Kidney tubule cell (primary cell): ENCODE measurements around the gene PATJ.
"Not testable (repeated sequence)": the region's sequence is repeated elsewhere in the genome, so short reads cannot be mapped to it uniquely, and the experiment has no call there.

Experiments
- DNase-seq: peaks from one replicate; pipeline ENCODE4 v3.0.0-alpha.2; 2018; ENCODE audit warnings: low spot score

Gene PATJ

DNA sequence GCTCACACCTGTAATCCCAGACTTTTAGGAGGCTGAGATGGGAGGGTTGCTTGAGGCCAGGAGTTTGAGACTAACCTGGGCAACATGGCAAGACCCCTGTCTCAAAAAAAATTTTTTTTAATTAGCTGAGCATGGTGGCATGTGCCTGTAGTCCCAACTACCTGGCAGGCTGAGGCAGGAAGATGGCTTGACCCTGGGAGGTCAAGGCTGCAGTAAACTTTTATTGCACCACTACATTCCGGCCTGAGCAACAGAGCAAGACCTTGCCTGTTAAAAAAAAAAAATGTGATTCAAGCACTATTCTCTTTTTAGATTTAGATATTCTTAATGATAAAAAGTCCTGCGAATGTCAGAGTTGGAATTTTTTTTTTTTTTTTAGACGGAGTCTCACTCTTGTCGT, 349.8 kb downstream of the PATJ start:
- DNase-seq: no peak

DNA sequence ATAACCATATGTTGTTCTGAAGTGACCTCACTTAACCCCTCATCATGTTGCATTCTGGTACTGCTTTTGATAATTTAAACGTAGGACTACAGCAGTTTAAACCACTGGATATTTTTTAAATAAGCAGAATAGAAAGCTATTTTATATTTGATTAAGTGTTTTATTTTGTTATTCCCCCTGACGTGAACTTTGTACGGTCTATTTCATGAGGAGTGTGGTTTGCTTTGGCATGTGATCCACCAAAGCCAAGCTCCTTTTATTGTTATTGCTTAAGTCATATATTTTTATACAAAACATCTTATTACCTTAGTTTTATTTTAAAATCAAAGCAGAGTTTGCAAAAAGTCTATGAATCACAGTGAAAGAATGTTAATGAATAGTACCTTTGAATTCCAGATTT, 351.0 kb downstream of the PATJ start:
- DNase-seq: no peak

DNA sequence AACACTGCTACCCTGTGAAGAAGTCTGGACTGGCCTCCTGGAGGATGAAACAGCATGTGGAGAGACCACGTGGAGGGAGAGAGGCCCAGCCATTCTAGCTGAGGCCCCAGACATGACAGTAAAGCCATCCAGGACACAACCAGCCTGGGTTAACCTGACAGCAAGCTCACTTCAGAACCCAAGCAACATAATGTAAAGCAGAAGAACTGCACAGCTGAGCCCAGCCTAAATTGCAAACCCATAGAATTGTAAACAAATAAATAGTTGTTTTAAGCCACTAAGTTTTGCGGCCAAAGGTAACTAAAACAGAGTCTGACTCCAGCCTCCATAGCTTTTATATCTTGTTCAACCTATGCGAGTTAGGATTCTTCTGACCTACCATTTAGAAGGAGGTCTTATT, 355.2 kb downstream of the PATJ start:
- no peak for DNase-seq

DNA sequence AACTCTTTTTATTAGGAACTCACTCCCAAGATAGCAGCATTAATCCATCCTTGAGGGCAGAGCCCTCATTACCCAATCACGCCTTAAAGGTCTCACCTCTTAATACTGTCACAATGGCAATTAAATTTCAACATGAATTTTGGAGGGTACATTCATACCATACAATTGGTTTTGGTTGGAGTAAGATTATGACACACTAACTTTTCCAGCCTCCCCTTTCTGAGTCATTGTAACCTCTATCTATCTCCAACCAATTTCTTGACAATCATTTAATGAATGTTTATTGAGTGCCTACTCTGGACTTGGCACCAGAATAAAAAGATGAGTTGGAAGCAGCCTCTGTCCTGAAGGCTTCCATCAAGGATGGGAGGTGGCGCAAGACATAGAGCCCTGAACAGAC, 358.2 kb downstream of the PATJ start:
- no peak for DNase-seq

DNA sequence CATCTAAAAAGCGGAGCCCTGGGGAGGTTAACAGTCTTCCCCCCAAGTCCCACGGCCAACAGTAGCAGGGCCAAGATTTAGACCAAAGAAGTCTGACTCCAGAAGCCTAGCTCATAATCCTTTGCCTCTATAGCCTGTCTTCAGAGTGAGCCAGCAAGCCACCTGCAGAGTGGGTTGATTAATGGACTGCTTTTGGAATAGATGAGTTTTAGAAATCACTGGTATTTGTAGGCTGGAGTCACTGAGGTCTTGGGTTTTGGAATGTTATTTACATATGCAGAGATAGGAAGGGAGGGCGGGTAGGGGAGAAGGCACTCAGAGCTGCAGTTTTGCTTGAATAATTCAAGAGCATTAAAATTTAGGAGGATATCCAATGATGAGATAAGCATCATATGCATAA, 361.6 kb downstream of the PATJ start:
- DNase-seq: no peak

DNA sequence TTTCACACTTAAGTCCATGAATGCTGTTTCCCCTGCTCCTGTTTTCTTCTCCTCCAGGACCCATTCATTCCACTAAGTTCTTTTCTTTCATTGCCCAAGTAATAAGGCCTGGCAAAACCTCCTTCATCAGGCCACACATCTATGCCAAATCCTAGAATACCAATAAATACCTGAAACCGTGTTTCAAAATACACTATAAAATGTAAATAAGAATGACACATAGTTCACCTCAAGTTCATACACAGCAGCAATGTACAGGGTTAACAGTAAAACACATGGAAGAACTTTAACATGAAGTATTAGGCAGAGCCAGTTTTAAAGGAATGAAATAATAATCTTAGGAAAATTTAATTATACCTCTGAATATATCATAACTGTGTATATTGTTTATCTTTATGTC, 365.6 kb downstream of the PATJ start:
- no peak for DNase-seq

DNA sequence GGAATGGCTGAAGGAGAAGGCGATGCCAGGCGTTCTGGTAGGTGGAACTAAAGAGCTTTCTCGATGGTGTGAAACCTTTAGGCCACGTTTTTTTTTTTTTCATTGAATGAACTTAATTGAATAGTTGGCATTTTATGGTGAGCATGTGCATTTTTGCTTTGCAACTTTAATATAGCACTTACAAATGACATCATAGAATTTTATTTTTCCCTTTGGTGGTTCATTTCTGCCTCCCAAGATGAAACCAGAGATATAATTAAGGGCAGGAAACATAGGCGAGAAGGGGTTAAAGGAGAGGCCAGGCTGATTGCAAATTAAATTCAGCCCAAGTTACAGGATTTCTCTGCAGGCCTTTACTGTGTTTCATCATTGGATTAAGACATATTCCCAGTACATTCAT, 366.8 kb downstream of the PATJ start:
- DNase-seq: no peak

DNA sequence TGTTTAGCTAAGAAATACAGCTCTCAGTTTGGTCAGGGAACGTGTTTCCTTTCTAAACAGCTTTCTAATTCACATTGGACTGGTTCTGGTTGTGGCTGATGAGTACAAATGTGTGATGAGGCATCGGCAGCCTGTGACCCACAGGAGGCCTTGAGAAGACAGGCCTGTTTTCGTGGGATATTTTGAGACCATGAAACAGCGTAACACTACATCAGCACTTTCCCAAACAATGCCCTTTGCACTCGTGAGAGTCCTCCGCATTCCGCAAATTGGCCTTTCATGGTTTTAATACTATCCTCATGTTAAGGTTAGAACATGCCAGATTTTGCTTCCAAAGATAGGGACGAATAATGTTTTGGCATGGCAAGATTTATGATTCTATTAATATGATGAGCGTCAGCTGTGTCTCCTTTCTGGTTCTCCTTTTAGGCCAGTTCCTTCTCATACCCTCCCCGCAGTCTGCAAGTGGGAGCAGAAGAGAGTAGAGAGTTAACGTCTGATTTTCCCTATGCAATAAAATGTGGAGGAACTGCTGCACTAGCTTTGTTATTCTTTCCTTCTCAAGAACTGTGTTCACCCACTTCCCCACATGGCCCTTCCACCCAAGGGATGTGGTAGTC, 368.0 kb downstream of the PATJ start:
- DNase-seq: no peak

DNA sequence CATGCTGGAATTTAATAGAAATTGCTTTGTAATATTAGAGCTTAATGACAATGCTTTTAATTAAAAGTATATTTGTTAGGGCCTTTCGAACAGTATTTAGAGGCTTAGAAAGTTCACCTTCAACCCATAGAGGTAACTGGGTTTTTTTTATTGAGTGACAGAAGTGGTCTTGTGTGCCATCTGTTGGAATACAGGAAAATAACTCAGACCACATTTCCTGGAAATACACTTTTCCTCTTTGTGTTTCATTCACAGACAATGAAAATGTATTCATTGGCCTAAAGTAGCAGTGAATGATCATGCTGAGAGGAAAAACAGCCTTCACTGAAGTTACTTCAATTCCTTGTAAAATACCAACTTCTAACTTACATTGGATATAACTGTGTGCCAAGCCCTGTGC, 368.8 kb downstream of the PATJ start:
- no peak for DNase-seq

DNA sequence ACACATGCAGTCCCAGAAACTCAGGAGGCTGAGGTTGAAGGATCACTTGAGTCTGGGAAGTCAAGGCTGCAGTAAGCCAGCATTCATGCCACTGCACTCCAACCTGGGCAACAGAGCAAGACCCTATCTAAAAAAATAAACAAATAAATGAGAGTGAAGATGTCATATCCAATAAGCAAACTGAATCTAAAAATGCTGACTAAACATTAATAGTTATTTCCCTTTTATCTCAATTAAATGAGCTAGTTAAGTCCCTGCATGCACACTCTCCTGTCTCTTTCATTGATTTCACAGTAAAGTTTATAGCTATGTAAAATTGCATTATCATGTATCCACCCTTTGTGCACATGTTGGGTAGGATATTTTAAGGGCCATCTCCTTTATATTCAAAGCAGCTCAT, 371.2 kb downstream of the PATJ start:
- DNase-seq: no peak

DNA sequence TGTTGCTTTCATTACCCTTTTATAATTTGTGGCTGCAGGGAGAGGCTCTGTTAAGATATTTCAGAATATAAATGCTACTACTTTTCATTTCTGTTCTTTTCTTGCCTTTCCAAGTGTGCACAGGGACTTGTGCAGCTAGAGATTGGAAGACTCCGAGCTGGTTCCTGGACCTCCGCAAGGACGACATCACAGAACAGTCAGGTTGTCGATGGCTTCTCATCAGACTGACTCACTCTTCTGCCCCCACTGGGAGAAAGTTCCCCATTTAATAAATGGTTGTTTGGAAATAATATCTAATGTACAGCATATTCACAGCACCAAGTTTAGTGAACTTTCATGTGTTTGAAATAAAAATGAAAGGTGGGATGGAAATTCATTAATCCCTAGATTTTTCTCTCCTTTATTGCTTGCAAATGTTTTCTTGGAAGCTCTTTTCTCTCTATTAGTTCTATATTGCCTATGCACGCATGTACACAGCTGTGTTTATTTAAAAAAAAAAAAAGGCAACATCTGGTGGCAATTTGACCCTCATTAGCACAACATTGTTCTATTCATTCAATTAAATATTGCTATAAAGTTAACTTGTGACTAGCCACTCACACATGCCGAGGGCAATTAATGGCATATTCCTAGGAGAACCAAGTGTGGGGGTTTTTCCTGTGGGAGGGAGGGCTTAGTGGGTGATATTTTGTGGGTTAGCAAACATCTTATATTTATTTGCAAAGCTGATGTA, 374.9 kb downstream of the PATJ start:
- DNase-seq: no peak

DNA sequence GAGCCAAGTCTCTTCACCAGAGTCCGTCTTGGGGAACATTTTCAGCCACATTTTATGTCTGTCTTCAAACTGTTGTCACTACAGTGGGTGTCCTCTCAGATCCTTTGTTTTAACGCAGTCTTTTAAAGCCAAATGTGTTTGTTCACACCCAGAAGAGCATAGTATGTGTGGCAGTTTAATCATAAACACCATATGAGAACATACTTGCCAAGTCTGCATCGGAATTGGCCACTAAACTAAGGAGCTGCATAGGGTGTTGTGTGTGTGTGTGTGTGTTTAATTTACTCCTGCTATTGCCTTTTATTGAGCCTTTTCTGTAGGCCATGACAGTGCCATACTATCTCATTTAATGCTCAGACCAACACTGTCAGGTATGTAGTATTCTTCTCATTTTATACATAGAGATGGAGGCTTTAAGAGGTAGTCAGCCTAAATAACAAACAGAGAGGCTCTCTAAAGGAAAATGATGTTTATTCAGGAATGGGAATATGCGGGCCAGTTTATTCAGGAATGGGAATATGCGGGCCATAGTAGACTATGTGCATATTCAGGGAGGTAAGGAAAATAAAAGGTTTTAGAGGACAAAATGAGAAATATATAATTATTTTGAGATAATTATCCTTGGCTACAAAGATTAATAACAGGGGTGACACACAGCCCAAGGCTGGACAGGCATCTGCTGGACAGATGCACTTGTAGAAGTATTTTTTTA, 384.5 kb downstream of the PATJ start:
- no peak for DNase-seq

DNA sequence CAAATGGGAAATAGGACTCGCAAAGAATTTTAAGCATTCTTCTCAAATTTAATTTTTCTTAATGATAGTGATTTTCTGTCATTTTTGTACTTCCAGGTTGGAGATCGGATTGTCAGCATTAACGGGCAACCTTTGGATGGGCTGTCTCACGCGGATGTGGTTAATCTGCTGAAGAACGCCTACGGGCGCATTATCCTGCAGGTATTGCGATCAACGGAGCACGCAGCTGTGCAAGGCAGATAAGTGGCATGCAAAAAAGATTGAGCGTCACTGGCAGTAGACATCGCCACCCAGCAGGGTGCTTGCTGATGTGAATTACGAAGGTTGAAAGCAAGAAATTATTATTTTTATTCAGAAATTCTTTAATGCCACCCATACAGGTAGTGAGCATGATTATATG, 386.5 kb downstream of the PATJ start:
- DNase-seq: no peak

DNA sequence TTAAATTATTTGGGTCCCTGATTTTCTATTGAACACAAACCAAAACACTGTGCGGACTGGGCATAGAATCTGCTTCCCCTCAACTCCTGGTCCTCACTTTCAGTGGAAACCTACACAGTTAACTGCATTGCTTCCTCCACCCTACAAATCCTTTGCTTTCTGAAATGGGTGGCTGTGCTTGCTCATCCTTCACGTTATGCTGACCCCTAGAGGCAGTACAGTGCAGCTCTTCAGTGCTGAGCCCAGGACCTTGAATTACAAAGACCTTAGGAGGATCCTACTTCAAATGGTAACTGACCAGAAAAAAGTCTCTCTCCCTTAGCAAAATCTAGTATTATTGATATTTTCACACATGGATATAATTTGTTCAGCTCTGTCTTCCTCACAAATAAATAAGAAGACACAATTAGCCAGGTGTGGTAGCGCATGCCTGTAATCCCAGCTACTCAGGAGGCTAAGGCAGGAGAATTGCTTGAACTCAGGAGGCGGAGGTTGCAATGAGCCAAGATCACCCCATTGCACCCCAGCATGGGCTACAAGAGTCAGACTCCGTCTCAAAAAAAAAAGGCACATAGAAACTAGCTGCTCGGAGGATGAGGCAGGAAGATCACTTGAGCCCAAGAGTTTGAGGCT, 388.9 kb downstream of the PATJ start:
- peak; percentile 61 for DNase-seq

DNA sequence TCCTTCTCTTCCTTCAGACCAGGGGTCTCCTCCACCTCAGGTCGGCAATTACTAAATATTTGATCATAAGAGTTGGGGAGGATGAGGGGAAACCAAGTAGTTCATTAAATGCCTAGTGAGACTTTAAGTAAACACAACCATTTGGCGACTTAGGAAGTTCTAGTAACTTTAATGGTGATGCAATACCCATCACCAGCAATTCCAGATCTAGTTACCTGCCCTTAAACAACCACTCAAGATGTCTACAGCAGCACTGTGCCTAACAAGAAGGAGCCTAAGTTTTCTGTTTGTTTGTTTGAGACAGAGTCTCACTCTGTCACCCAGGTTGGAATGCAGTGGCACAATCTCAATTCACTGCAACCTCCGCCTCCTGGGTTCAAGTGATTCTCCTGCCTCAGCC, 395.7 kb downstream of the PATJ start:
- DNase-seq: no peak

DNA sequence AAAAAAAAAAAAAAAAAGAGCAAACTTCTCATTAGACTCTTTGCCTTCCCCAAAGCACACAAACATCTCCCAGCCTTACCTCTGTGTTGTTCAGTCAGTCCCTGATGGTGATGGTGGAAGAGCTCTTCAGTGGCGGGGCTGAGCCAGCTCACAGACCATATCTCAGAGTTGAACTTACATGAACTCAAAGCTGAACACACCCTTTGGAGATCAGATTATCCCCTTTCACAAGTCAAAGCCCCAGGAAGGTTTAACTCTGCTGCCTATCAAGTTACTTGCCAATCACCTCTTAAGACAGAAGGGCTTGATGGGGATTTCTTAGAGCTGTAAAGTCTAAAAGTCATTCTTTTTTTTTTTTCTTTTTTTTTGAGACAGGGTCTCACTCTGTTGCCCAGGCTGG, 397.1 kb downstream of the PATJ start:
- no peak for DNase-seq

DNA sequence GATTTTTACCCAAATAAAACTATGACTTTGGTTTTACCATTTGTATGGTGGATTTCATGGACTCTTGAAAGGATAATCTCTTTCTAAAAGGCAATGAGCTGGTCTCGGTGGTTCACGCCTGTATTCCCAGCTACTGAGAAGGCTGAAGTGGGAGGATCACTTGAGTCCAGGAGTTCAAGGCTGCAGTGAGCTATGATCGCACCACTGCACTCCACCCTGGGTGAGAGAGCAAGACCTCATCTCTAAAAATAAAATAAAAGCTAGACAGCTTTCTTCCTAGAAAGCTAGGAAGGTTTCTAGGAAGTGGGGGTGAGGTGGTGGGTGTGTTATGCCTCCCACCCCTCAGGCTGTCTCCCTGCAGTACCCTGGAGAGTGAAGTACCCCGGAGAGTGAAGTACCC, 398.4 kb downstream of the PATJ start:
- DNase-seq: no peak

DNA sequence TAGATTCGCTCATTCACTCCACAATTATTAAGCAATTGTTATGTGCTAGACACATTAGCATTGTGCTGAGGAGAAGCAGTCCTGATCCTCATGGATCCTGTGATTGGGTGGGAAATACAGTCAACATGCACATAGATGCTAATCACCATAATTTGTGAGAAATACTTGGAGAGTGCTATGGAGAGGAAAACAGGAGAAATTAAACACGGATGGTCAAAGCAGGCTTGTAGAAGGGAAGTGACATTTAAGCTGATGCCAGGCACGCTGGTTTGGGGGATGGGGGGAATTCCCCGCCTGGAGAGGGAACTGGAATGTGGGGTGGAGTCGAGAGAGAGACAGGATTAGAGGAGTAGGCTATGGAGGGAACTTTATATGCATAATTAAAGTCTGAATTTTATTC, 400.2 kb downstream of the PATJ start:
- peak; percentile 50 for DNase-seq

DNA sequence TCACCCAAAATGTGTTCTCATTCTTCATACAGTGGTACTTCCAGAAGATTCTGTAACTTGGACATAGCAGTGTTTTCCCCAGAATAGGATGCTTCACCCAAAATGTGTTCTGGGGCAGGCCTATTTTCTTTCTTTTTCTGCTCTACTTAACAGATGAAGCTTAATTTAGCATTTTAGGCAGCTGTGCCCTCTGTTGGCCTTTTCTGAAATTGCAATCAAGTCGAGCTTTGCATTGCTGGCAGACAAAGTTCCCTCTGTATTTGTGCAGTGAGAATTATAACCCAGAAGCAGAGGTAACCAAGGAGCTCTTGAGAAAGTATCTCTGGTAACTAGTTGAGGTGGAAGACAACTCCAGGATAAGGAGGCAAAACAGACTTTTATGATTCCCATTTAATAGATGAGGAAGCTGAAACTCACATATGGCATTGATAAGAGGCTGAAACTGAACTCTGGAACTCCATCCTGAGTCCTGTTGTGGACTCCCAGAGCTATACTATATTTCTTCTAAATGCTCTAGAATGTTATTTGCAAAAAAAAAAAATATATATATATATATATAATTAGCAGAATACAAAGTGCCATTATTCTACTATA, 402.1 kb downstream of the PATJ start:
- peak; percentile 57 for DNase-seq

DNA sequence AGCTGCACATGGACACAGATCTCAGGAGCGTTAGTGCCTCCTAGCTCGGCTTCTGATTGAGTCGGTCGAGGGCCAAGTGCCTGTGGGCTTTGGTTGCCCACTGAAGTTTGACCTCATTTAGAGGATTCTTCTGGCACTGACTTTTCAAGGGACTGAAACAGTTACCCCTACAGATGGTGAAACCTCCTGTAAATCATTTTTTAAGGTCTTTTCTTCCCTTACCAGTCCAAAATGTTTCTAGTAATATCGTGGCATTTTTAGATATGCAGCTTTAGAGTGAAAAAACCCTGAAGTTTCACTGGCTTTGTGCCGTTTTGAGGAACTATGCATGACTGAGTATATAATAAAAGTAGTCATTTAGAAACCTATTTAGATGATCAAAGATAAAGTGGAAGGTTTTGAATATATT, 417.7 kb downstream of the PATJ start:
- no peak for DNase-seq

DNA sequence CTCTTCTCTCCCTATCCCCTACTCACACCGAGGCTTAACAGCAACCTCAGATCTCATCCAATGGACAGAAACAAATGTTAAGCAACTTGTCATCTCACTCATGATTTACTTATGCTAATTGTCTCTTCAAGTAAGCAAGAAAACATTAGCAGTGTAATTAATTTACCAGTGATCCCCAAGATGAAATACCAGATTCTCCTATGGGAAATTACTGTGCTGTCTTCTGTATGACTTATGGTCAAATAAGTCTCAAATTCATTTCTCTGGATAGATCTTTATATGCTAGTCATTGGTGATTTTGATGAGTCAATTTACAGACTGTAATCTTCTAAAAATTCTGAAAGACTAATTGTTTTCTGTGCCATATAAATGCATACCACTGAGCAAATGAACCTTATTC, 419.4 kb downstream of the PATJ start:
- no peak for DNase-seq

DNA sequence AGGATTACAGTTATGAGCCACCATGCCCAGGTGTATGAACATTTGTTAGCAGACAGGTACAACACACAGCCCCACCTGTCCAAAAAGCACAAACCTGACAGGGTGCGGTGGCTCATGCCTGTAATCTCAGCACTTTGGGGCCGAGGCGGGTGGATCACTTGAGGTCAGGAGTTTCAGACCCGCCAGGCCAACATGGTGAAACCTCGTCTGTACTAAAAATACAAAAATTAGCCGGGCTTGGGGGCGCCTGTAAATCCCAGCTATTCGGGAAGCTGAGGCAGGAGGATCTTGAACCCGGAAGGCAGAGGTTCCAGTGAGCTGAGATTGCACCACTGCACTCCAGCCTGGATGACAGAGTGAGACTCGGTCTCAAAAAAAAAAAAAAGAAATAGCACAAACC, 428.1 kb downstream of the PATJ start:
- DNase-seq: not testable (repeated sequence)
